Activated CD4-positive, alpha-beta memory T cell treated with anti-CD3 and anti-CD28 coated beads for 36 hours (primary cell): Measurements from ENCODE around the gene ELMOD3. TPM values are rescaled to one million over a fixed set of nuclear protein-coding genes. Genes with fewer than 3 reads are reported as not detected.
"Not testable (repeated sequence)": the region's sequence is repeated elsewhere in the genome, so short reads cannot be mapped to it uniquely, and the experiment has no call there.

Source experiments
- CTCF ChIA-PET: fragments of 350-600 bp; sonication (Branson Sonifier 250); formaldehyde crosslinking; loops from one replicate; lab custom pipeline; 2021; ENCODE audit warnings: antibody characterized with exemption, inconsistent platforms; lab: Charles Lee
- POLR2A ChIA-PET: fragments of 350-600 bp; sonication (Branson Sonifier 250); formaldehyde crosslinking; loops from one replicate; lab custom pipeline; 2021; ENCODE audit warnings: antibody characterized with exemption; lab: Charles Lee
- DNase-seq: peaks from one replicate; pipeline ENCODE4 v3.0.0-alpha.2; 2020
- H3K27ac Mint-ChIP-seq: one replicate; pipeline ENCODE4 v1.8.0; 2021; ENCODE audit warnings: mixed read lengths
- H3K27me3 Mint-ChIP-seq: one replicate; pipeline ENCODE4 v1.8.0; 2021; ENCODE audit warnings: mixed read lengths
- H3K36me3 Mint-ChIP-seq: one replicate; pipeline ENCODE4 v1.8.0; 2021; ENCODE audit warnings: mixed read lengths
- H3K4me1 Mint-ChIP-seq: one replicate; pipeline ENCODE4 v1.8.0; 2021; ENCODE audit warnings: low read depth, mixed read lengths
- H3K4me3 Mint-ChIP-seq: one replicate; pipeline ENCODE4 v1.8.0; 2021; ENCODE audit warnings: mild to moderate bottlenecking, mixed read lengths
- H3K9me3 Mint-ChIP-seq: one replicate; pipeline ENCODE4 v1.8.0; 2021; ENCODE audit warnings: mixed read lengths
- intact Hi-C: fragments of 100-400 bp; cut with micrococcal nuclease; formaldehyde crosslinking; loops from one replicate; pipeline ENCODE4 v1.15.1; 2023
- total RNA-seq, 2 experiments: library from RNA; stranded (reverse); gene quantifications; one replicate each; pipeline ENCODE4 v1.2.3, GENCODE V29; 2021

Gene ELMOD3
- total RNA-seq = 10 to 100 TPM; 11.1 to 15.0 TPM

DNA sequence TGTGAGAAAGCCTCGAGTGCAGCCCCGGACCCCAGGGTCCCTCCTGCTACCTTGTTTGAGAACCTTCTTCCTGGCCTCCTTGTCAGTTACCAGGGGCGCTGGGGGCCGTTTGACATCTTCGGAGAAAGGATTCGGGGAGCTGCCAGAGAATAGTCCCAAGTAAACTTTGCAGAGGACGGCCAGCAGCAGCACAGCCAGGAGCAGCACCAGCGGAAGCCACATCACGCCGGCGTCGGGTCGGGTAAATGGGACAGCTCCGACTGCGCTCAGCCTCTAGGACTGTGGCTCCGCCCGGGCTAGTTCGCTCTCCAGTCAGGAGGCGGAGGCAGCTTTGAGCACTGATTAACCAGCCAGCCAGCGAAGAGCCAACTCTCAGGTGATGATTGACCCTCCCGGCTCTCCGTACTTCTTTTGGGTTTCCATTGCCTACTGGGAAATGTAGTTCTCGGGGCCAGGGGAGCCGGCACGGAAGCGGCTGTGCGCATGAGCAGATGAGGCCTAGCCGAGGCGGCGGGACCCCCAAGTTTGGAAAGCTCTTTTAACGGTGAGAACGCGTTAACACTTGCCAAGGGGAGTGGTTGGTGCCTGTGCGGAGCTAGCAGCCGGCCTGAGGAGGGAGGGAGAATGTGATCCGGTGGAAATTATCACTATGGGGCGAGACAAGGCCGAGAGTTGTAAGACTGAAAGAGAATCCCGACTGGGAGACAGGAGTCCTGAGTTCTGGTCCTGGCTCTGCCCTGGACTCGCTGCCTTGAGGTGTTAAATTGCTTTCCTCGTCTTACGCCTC, at the start of gene ELMOD3, which contains the start of gene RETSAT:
Gene ELMOD3 (plus strand): TSS at position 484 of the 787 bp plus-strand sequence. CDS start 2,430 bp downstream, outside the sequence.
Gene RETSAT (minus strand): TSS at position 243 of the 787 bp plus-strand sequence. CDS start 21 bp downstream, at position 222.
- Mint-ChIP-seq H3K4me1 (peaks cover 41% of the 10 kb centered on the region), H3K36me3 (peaks cover 36% of the 10 kb centered on the region)
- CTCF ChIA-PET = interaction anchor here (0.7 to 2.0 kb wide), 11 partner anchors 8 to 283 kb away, joined by 3 to 7 read pairs (median 3); partner anchors contain the start of gene GGCX

DNA sequence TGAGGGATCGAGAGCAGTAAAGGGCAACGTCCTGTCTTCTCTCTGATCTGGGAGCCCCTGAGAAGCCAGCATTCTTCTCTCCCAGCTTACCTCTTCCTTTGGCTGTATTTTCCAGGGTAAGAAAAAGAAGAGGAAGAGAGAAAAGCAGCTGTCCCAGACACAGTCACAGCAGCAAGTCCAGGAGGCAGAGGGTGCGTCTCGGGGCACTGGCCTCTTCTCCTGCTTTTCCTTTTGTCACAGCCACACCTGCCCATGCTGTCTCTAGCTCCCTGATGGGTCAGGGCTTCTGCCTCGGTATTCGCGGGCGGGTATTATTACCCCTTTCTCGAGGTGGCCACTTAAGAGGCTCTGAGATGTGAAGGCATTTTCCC, 47.1 kb upstream of the ELMOD3 start:
- H3K4me3 Mint-ChIP-seq = peak overlapping the region; percentile 64
- CTCF ChIA-PET = interaction anchor here (0.9 to 1.0 kb wide), 2 partner anchors 9 to 41 kb away, joined by 3 to 5 read pairs; no protein-coding TSS in a partner anchor
- peaks cover 2% of the 10 kb centered on the region for H3K27me3 Mint-ChIP-seq
- H3K9me3 Mint-ChIP-seq = no peaks in the 10 kb centered on the region
- POLR2A ChIA-PET = interaction anchor here (1.0 to 3.2 kb wide), 2 partner anchors 12 to 20 kb away, joined by 3 to 11 read pairs; partner anchors contain the start of gene TGOLN2
- H3K4me1 Mint-ChIP-seq = peaks cover 31% of the 10 kb centered on the region
- H3K36me3 Mint-ChIP-seq = no peaks in the 10 kb centered on the region
- DNase-seq = no peak
- intact Hi-C loops = no loop called here
- peak overlapping the region; percentile 69 for H3K27ac Mint-ChIP-seq

More for the DNA sequence above, at the start of gene ELMOD3, which contains the start of gene RETSAT:
- intact Hi-C loops = loop anchor here (1.0 kb wide), 4 partner anchors 26 to 185 kb away; partner anchors contain the start of genes MAT2A and SH2D6
- Mint-ChIP-seq H3K27ac (peak within 1 kb of the TSS; percentile 95), H3K4me3 (peak within 1 kb of the TSS; percentile 100), H3K27me3 (no peaks in the 10 kb centered on the region), H3K9me3 (no peaks in the 10 kb centered on the region)
- DNase-seq = peak; percentile 98
- POLR2A ChIA-PET = interaction anchor here (0.6 to 2.6 kb wide), 19 partner anchors 8 to 261 kb away, joined by 3 to 42 read pairs (median 4); partner anchors contain the start of genes GGCX, MAT2A, RNF181 and SH2D6

DNA sequence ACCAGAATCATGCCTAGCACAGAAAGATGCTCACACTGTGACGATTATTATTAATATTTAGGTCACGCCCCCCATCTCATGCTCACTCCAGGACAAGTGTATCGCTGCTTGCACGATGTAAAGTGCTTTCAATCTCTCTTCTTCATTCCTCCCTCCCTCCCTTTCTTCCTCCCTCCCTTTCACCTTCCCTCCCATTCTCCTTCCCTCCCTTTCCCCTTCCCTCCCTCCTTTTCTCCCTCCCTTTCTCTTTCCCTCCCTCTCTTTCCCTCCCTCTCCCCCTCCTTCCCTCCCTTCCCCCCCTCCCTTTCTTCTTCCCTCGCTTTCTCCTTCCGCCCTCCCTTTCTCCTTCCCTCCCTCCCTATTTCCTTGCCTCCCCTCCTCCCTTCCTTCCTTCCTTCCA, 46.4 kb upstream of the ELMOD3 start:
- H3K36me3 Mint-ChIP-seq = no peaks in the 10 kb centered on the region
- peaks cover 31% of the 10 kb centered on the region for H3K4me1 Mint-ChIP-seq
- intact Hi-C loops = no loop called here
- no peaks in the 10 kb centered on the region for H3K9me3 Mint-ChIP-seq
- H3K27ac Mint-ChIP-seq = no peak overlapping the region
- ChIA-PET CTCF (interaction anchor here (3.6 kb wide), 1 partner anchor 9 kb away, joined by 31 read pairs; no protein-coding TSS in a partner anchor), POLR2A (interaction anchor here (3.1 to 3.2 kb wide), 2 partner anchors 11 to 19 kb away, joined by 11 to 14 read pairs; partner anchors contain the start of gene TGOLN2)
- H3K27me3 Mint-ChIP-seq = no peaks in the 10 kb centered on the region
- H3K4me3 Mint-ChIP-seq = no peak overlapping the region
- no peak for DNase-seq

DNA sequence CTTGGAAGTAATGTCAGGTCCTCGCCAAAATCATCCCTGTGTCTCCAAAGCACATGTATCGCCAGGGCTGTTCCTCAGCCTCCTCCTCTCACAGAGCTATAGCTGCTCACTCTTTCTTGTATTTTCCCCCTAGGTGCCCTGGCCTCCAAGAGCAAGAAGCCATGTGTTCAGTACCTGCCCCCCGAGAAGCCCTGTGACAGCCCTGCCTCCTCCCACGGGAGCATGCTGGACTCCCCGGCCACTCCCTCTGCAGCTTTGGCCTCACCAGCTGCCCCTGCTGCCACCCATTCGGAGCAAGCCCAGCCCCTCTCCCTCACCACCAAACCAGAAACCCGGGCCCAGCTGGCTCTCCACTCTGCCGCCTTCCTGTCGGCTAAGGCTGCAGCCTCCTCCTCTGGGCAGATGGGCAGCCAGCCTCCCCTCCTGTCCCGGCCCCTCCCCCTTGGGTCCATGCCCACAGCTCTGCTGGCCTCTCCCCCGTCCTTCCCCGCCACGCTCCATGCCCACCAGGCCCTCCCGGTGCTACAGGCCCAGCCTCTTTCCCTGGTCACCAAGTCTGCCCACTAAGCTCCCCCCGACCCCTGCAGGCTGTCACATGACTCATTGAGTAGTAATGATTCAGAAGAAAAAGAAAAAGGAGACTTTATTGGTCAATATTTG, 45.5 kb upstream of the ELMOD3 start:
- intact Hi-C loops = no loop called here
- ChIA-PET CTCF (interaction anchor here (1.0 to 3.6 kb wide), 4 partner anchors 9 to 291 kb away, joined by 3 to 31 read pairs (median 4); no protein-coding TSS in a partner anchor), POLR2A (interaction anchor here (1.2 to 3.2 kb wide), 4 partner anchors 11 to 46 kb away, joined by 3 to 14 read pairs (median 8); partner anchors contain the start of genes ELMOD3, RETSAT and TGOLN2)
- Mint-ChIP-seq H3K36me3 (peaks cover 3% of the 10 kb centered on the region), H3K4me3 (peak overlapping the region; percentile 60), H3K27ac (peak overlapping the region; percentile 38), H3K27me3 (no peaks in the 10 kb centered on the region), H3K9me3 (no peaks in the 10 kb centered on the region), H3K4me1 (peaks cover 31% of the 10 kb centered on the region)
- no peak for DNase-seq

DNA sequence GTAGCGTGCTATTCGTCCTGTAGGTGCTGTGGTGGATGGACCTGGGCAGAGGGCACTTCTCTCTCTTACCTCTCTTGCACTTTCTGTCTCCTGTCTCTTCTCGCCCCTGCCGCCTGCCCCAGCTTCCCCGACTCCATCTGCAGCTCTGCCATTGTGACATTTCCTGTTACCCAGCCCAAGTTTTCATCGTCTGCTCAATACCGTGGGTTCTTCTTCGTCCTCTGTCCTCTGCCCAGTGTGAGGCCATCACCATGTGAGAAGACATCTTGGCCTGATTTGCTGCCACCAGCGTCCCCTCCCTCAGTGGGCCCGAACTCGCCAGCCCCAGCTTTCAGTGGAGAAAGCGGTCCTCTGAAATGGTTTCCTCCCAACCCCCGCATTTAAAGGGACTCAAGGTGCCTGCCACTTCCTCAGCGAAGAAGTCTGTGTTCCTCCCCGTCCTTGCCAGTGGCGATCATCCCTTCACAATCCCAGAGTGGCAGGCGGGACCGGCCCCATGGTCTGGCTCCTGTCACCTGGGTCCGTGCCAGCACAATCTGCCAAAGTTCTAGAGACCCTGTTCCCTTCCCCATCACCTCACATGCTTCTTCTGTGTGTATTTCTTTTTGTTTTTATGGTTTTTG, 44.8 kb upstream of the ELMOD3 start:
- peak; percentile 36 for DNase-seq
- Mint-ChIP-seq H3K9me3 (no peaks in the 10 kb centered on the region), H3K27me3 (no peaks in the 10 kb centered on the region), H3K4me1 (peaks cover 31% of the 10 kb centered on the region), H3K36me3 (peaks cover 3% of the 10 kb centered on the region), H3K4me3 (peak overlapping the region; percentile 60), H3K27ac (peak overlapping the region; percentile 38)
- ChIA-PET CTCF (interaction anchor here (1.0 to 3.6 kb wide), 4 partner anchors 10 to 292 kb away, joined by 3 to 31 read pairs (median 4); no protein-coding TSS in a partner anchor), POLR2A (interaction anchor here (1.0 to 3.2 kb wide), 6 partner anchors 10 to 229 kb away, joined by 3 to 14 read pairs (median 4); partner anchors contain the start of genes ELMOD3, MAT2A, RETSAT and TGOLN2)
- intact Hi-C loops = loop anchor here (1.0 to 2.0 kb wide), 2 partner anchors 8 to 17 kb away; partner anchors contain the start of gene TGOLN2

DNA sequence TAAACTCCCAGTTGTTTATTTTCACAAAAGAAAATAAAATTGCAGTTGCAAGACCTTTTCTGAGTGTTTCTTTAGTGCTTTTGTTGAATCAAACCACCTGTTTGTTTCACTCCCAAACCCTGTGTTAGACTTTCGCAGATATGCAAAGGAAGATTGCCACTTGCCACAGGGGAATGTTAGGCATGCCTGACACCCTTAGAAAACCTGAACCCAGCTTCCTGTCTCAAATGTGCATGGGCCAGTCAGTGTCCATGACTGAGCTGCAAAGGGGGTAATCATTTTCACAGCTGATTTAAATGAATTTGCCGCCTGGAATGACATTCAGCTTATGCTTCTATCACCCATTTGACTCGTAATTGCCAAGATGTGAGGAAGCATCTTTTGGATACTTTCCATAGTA, 44.2 kb upstream of the ELMOD3 start:
- Mint-ChIP-seq H3K9me3 (no peaks in the 10 kb centered on the region), H3K4me1 (peaks cover 31% of the 10 kb centered on the region), H3K36me3 (peaks cover 7% of the 10 kb centered on the region), H3K27ac (no peak overlapping the region), H3K4me3 (peak overlapping the region; percentile 60), H3K27me3 (no peaks in the 10 kb centered on the region)
- ChIA-PET CTCF (interaction anchor here (1.0 to 3.6 kb wide), 3 partner anchors 11 to 292 kb away, joined by 3 to 31 read pairs (median 6); no protein-coding TSS in a partner anchor), POLR2A (interaction anchor here (1.0 to 3.1 kb wide), 4 partner anchors 9 to 228 kb away, joined by 3 to 14 read pairs (median 4); partner anchors contain the start of genes MAT2A and TGOLN2)
- DNase-seq = no peak
- intact Hi-C loops = loop anchor here (1.0 to 2.0 kb wide), 2 partner anchors 8 to 16 kb away; partner anchors contain the start of gene TGOLN2

DNA sequence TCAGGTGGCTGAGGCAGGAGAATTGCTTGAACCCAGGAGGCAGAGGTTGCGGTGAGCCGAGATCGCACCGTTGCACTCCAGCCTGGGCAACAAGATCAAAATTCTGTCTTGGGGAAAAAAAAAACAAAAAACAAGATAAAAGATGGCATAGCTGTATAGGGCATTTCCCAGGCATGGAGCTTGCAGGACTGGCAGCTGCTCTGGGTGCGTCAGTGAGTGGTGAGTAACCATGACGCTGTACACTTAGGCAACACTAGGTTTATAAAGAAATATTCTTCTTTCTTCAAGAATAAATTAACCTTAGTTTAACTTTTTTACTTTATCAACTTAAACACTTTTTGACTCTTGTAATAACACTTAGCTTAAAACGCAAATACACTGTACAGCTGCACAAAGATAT, 42.2 kb upstream of the ELMOD3 start:
- no peaks in the 10 kb centered on the region for H3K9me3 Mint-ChIP-seq
- CTCF ChIA-PET = interaction anchor here (1.0 kb wide), 1 partner anchor 13 kb away, joined by 8 read pairs; no protein-coding TSS in a partner anchor
- H3K27ac Mint-ChIP-seq = no peak overlapping the region
- no peak overlapping the region for H3K4me3 Mint-ChIP-seq
- POLR2A ChIA-PET = interaction anchor here (0.6 to 0.7 kb wide), 2 partner anchors 24 to 340 kb away, joined by 3 read pairs; no protein-coding TSS in a partner anchor
- peaks cover 19% of the 10 kb centered on the region for H3K36me3 Mint-ChIP-seq
- intact Hi-C loops = no loop called here
- H3K4me1 Mint-ChIP-seq = peaks cover 30% of the 10 kb centered on the region
- no peaks in the 10 kb centered on the region for H3K27me3 Mint-ChIP-seq
- no peak for DNase-seq

DNA sequence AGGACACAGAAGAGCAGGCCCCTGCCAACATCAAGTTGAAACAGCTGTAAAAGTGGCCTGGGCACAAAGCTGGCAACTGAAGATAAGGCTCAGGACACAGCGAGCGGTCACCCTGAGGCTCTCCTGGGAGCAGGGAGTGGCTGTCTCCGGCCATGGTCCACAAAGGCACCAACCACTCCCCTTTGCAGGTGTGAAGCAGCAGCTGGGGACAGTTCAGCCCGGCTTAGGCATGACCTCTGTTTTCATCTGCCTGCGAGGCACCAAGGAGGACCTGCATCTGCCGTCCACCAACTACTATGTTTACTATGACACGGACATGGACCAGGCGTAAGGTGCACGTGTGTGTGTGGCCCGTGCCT, 39.7 kb upstream of the ELMOD3 start:
- H3K4me3 Mint-ChIP-seq = no peak overlapping the region

DNA sequence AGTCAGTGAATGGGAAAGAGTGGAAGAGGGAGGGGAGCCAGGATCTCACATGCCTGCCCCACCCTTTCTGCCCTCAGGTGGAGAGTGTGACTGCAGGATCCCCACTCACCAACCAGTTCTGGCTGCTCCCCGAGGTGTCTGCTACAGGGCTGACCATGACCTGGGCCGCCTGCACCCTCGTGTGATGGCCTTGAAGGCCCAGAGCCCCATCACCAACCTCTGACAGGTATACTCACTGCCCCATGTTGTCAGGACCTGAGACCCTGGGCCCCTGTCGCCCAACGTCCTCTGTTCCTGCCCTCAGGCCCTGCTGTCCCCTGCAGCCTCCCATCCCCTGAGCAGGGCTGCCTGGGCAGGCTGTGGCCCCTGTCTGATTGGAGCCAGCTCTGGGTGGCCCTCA, 38.6 kb upstream of the ELMOD3 start:
- H3K27me3 Mint-ChIP-seq, H3K4me3 Mint-ChIP-seq, intact Hi-C loops, DNase-seq, POLR2A ChIA-PET, H3K27ac Mint-ChIP-seq, H3K9me3 Mint-ChIP-seq: not testable (repeated sequence)
- H3K36me3 Mint-ChIP-seq = peaks cover 43% of the 10 kb centered on the region
- H3K4me1 Mint-ChIP-seq = peaks cover 35% of the 10 kb centered on the region
- CTCF ChIA-PET = interaction anchor here (1.2 kb wide), 1 partner anchor 16 kb away, joined by 3 read pairs; no protein-coding TSS in a partner anchor

More for the DNA sequence above, 39.7 kb upstream of the ELMOD3 start:
- Mint-ChIP-seq H3K9me3 (no peaks in the 10 kb centered on the region), H3K36me3 (peaks cover 33% of the 10 kb centered on the region), H3K27me3 (no peaks in the 10 kb centered on the region), H3K4me1 (peaks cover 32% of the 10 kb centered on the region), H3K27ac (no peak overlapping the region)
- CTCF ChIA-PET = interaction anchor here (1.0 kb wide), 1 partner anchor 15 kb away, joined by 5 read pairs; no protein-coding TSS in a partner anchor
- intact Hi-C loops = no loop called here
- POLR2A ChIA-PET = interaction anchor here (0.8 kb wide), 1 partner anchor 10 kb away, joined by 3 read pairs; no protein-coding TSS in a partner anchor
- no peak for DNase-seq

DNA sequence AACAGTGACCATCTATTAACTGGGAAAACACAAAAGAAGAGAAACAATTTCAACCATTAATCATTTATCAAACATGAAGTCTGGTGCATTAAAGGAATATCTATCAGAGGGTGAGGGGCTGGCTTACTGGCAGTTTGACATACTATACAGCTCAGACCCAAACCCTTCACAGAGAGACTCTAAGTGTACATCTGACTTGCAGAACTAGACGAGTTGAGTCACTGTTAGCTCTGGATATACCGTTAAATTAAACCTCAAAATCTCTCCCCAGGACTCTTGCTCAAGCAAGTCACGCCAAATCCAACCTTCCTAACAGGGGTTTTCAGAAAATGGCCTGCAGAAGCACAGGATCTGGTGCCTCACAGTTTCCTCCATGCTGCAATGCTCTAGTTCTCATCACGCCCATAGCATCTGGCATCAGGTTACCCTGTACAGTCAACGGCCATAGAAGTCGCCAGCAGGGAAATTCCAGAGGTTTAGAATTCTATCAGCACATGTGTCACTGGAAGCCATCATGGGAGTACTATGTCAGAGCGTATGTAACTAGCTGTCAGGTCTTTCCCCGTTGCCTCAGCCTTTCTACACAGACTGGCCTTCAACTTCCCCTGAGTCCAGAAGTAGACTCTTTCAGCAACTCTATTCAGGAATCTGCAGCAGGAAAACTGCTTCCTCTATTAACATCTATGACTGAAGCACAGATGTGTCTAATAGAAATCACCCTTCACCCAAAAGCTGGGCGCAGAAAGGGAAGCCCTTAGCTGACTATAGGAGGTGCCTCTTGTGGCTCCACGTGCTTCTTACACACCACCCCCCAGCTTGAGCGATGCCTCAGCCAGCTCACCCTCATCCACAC, 36.1 kb upstream of the ELMOD3 start:
- DNase-seq = peak; percentile 70
- H3K4me1 Mint-ChIP-seq = peaks cover 57% of the 10 kb centered on the region
- H3K9me3 Mint-ChIP-seq = no peaks in the 10 kb centered on the region
- POLR2A ChIA-PET = interaction anchor here (0.6 to 3.2 kb wide), 9 partner anchors 9 to 358 kb away, joined by 3 to 25 read pairs (median 3); partner anchors contain the start of genes ELMOD3, MAT2A, RETSAT and TGOLN2
- CTCF ChIA-PET = interaction anchor here (0.6 to 4.0 kb wide), 6 partner anchors 9 to 319 kb away, joined by 3 to 28 read pairs (median 4); partner anchors contain the start of gene TGOLN2
- H3K36me3 Mint-ChIP-seq = peaks cover 66% of the 10 kb centered on the region
- peak overlapping the region; percentile 30 for H3K4me3 Mint-ChIP-seq
- no peaks in the 10 kb centered on the region for H3K27me3 Mint-ChIP-seq
- intact Hi-C loops = loop anchor here (1.0 kb wide), 1 partner anchor 8 kb away; no protein-coding TSS in a partner anchor
- peak overlapping the region; percentile 82 for H3K27ac Mint-ChIP-seq
